Liver (tissue), 9 donors: ENCODE results near the gene APOL4. TPM values are rescaled to one million over a fixed set of nuclear protein-coding genes. Genes with fewer than 3 reads are reported as not detected.

Source experiments
- DNase-seq: peaks from one replicate; pipeline ENCODE4 v3.0.0-alpha.2; 2017; ENCODE audit warnings: low spot score
- H3K27ac ChIP-seq, 2 donors: one replicate each; pipeline ENCODE4 v1.7.0; 2013; ENCODE audit warnings: inconsistent platforms in 2 of 2, low read length in 2 of 2, control low read depth in 1 of 2, low read depth in 1 of 2, mild to moderate bottlenecking in 1 of 2
- H3K27me3 ChIP-seq, 4 donors: one replicate each; pipeline versions ENCODE4 v1.6.1 to v1.7.0; 2013; ENCODE audit warnings: low read length in 3 of 4, inconsistent platforms in 1 of 4, mild to moderate bottlenecking in 1 of 4, moderate library complexity in 1 of 4; ENCODE audit not compliant: control insufficient read depth in 4 of 4, insufficient read depth in 4 of 4
- H3K36me3 ChIP-seq, 4 donors: one replicate each; pipeline versions ENCODE4 v1.6.1 to v1.7.0; 2013; ENCODE audit warnings: low read length in 3 of 4, mild to moderate bottlenecking in 3 of 4, low read depth in 1 of 4, moderate library complexity in 1 of 4; ENCODE audit not compliant: control insufficient read depth in 4 of 4, insufficient read depth in 3 of 4
- H3K4me1 ChIP-seq, 4 donors: one replicate each; pipeline versions ENCODE4 v1.6.1 to v1.7.0; 2013; ENCODE audit warnings: low read length in 3 of 4, mild to moderate bottlenecking in 3 of 4, moderate library complexity in 1 of 4; ENCODE audit not compliant: control insufficient read depth in 4 of 4, insufficient read depth in 4 of 4
- H3K4me3 ChIP-seq, 3 donors: one replicate each; pipeline versions ENCODE4 v1.6.1 to v1.7.0; 2013; ENCODE audit warnings: low read length in 3 of 3, control low read depth in 1 of 3, low read depth in 1 of 3, mild to moderate bottlenecking in 1 of 3
- H3K9ac ChIP-seq, 2 donors: one replicate each; pipeline ENCODE4 v1.7.0; 2013; ENCODE audit warnings: low read length in 2 of 2, mild to moderate bottlenecking in 2 of 2, moderate library complexity in 2 of 2, control low read depth in 1 of 2, low read depth in 1 of 2
- H3K9me3 ChIP-seq, 4 donors: one replicate each; pipeline versions ENCODE4 v1.6.1 to v1.7.0; 2013; ENCODE audit warnings: low read length in 3 of 4; ENCODE audit not compliant: control insufficient read depth in 4 of 4
- ATF3 ChIP-seq: IDR thresholded peaks from 2 replicates; pipeline ENCODE4 v1.6.1; 2016; ENCODE audit warnings: antibody characterized with exemption
- CTCF ChIP-seq: fragments of 150-350 bp; IDR thresholded peaks from 2 replicates; pipeline ENCODE4 v1.5.1; 2017; ENCODE audit warnings: improper control_type of control experiment, low read depth, low read length; ENCODE audit not compliant: missing input control
- EGR1 ChIP-seq, 2 donors: IDR thresholded peaks; 2 replicates each; pipeline ENCODE4 v1.6.1; 2016 to 2018; ENCODE audit warnings: antibody characterized with exemption in 2 of 2, low read depth in 2 of 2
- FOXA1 ChIP-seq: IDR thresholded peaks from 2 replicates; pipeline ENCODE4 v1.6.1; 2016; ENCODE audit warnings: antibody characterized with exemption
- FOXA2 ChIP-seq: IDR thresholded peaks from 2 replicates; pipeline ENCODE4 v1.6.1; 2016; ENCODE audit warnings: antibody characterized with exemption
- GABPA ChIP-seq, 2 donors: IDR thresholded peaks in 1 of 2; conservative IDR thresholded peaks in 1 of 2; 2 replicates each; pipeline ENCODE4 v1.6.1; 2016; ENCODE audit warnings: antibody characterized with exemption in 2 of 2, mild to moderate bottlenecking in 1 of 2, moderate library complexity in 1 of 2
- HNF4A ChIP-seq, 2 donors: conservative IDR thresholded peaks; 2 replicates each; pipeline ENCODE4 v1.6.1; 2016; ENCODE audit warnings: antibody characterized with exemption in 2 of 2, mild to moderate bottlenecking in 2 of 2
- HNF4G ChIP-seq: IDR thresholded peaks from 2 replicates; pipeline ENCODE4 v1.6.1; 2016; ENCODE audit warnings: antibody characterized with exemption
- JUND ChIP-seq, 2 donors: IDR thresholded peaks; 2 replicates each; pipeline ENCODE4 v1.6.1; 2016; ENCODE audit warnings: antibody characterized with exemption in 2 of 2
- MAX ChIP-seq: IDR thresholded peaks from 2 replicates; pipeline ENCODE4 v1.6.1; 2016; ENCODE audit warnings: antibody characterized with exemption
- NR2F2 ChIP-seq: IDR thresholded peaks from 2 replicates; pipeline ENCODE4 v1.6.1; 2016; ENCODE audit warnings: antibody characterized with exemption
- RAD21 ChIP-seq, 2 donors: IDR thresholded peaks; 2 replicates each; pipeline ENCODE4 v1.6.1; 2016; ENCODE audit warnings: antibody characterized with exemption in 2 of 2, mild to moderate bottlenecking in 2 of 2
- REST ChIP-seq: IDR thresholded peaks from 2 replicates; pipeline ENCODE4 v1.6.1; 2016; ENCODE audit warnings: antibody characterized with exemption, mild to moderate bottlenecking
- RXRA ChIP-seq, 2 donors: IDR thresholded peaks; 2 replicates each; pipeline ENCODE4 v1.6.1; 2017 to 2018; ENCODE audit warnings: antibody characterized with exemption in 2 of 2, mild to moderate bottlenecking in 1 of 2
- SP1 ChIP-seq: IDR thresholded peaks from 2 replicates; pipeline ENCODE4 v1.6.1; 2018; ENCODE audit warnings: antibody characterized with exemption, mild to moderate bottlenecking
- TAF1 ChIP-seq: conservative IDR thresholded peaks from 2 replicates; pipeline ENCODE4 v1.6.1; 2016; ENCODE audit warnings: antibody characterized with exemption, mild to moderate bottlenecking
- YY1 ChIP-seq: IDR thresholded peaks from 2 replicates; pipeline ENCODE4 v1.6.1; 2016; ENCODE audit warnings: antibody characterized with exemption, mild to moderate bottlenecking
- ZBTB33 ChIP-seq: IDR thresholded peaks from 2 replicates; pipeline ENCODE4 v1.6.1; 2016; ENCODE audit warnings: antibody characterized with exemption
- WGBS: extraction: QIAGEN DNeasy Blood & Tissue Kit; methylation state at CpG from one replicate; pipeline ENCODE4 v1.1.7; 2013; 5-methylcytosine and 5-hydroxymethylcytosine counted together
- polyA plus RNA-seq, 2 donors: library from polyadenylated mRNA; stranded (reverse) in 1 of 2; unstranded in 1 of 2; fragments of 200-250 nt in 1 of 2; fragments of >200 nt in 1 of 2; fragmentation: Nextera tagmentation in 1 of 2; extraction: Ambion mirVana in 1 of 2; gene quantifications; one replicate each; pipeline versions ENCODE4 v1.2.1 to v1.2.3, GENCODE V29; 2013 to 2015
- total RNA-seq, 2 donors: library from RNA; depleted of rRNA; stranded (reverse); fragments of >200 nt; gene quantifications; one replicate each; pipeline ENCODE4 v1.2.3, GENCODE V29; 2014
- donor health status: healthy.
- donor health status: healthy.
- donor health status: healthy.
- donor health status: healthy.
- donor health status: healthy.

Gene APOL4
- total and polyA plus RNA-seq, 4 donors = 0.59 to 2.3 (median 1.8) TPM

- Histone ChIP-seq H3K4me1 (peaks cover 0 to 3% (median 0%) of the 10 kb centered on the region in 4 donors), H3K9me3 (no peaks in the 10 kb centered on the region), H3K36me3 (no peaks in the 10 kb centered on the region), H3K27me3 (no peaks in the 10 kb centered on the region), H3K4me3 (no peak overlapping the region), H3K27ac (no peak overlapping the region), H3K9ac (no peak overlapping the region)
- DNase-seq = no peak
- WGBS = 97% methylated on average over 7 of the region's 7 CpGs
- TF ChIP-seq RXRA (IDR thresholded peaks at IDR 0.05) (no peak), EGR1 (IDR thresholded peaks at IDR 0.05; ENCODE audit: low read depth in 2 of 2) (no peak), ZBTB33 (no peak), FOXA2 (no peak), CTCF (no peak), ATF3 (no peak), RAD21 (IDR thresholded peaks at IDR 0.05) (no peak), FOXA1 (no peak), HNF4G (no peak)
These were observed 18.2 kb downstream of the APOL4 start for GRCh38 chr22:36183446-36183845.

GRCh38 chr22:36182857-36183256, 18.8 kb downstream of the APOL4 start:
- no peaks in the 10 kb centered on the region for H3K27me3 ChIP-seq
- 93% methylated on average over 6 of the region's 6 CpGs for WGBS
- peaks cover 0 to 3% (median 0%) of the 10 kb centered on the region in 4 donors for H3K4me1 ChIP-seq
- DNase-seq = no peak
- no peak overlapping the region for H3K4me3 ChIP-seq
- H3K9me3 ChIP-seq = no peaks in the 10 kb centered on the region
- H3K36me3 ChIP-seq = no peaks in the 10 kb centered on the region
- no peak overlapping the region for H3K27ac ChIP-seq
- TF ChIP-seq ZBTB33 (no peak), YY1 (no peak), RAD21 (IDR thresholded peaks at IDR 0.05) (no peak), CTCF (no peak), GABPA (IDR thresholded peaks at IDR 0.05 in 1 of 2, conservative IDR thresholded peaks at IDR 0.05 in 1 of 2) (no peak), NR2F2 (no peak), FOXA2 (no peak), EGR1 (IDR thresholded peaks at IDR 0.05; ENCODE audit: low read depth in 2 of 2) (no peak), HNF4A (conservative IDR thresholded peaks at IDR 0.05) (no peak), SP1 (no peak), TAF1 (no peak), REST (no peak), JUND (IDR thresholded peaks at IDR 0.05) (no peak), FOXA1 (no peak), MAX (no peak), HNF4G (no peak), ATF3 (no peak), RXRA (IDR thresholded peaks at IDR 0.05) (no peak)
- H3K9ac ChIP-seq = no peak overlapping the region
